Mesothelial cell of epicardium (in vitro differentiated cells): ENCODE data around the gene MLLT1. TPM values are rescaled to one million over a fixed set of nuclear protein-coding genes. Genes with fewer than 3 reads are reported as not detected.

Experiments
- DNase-seq, 2 experiments: peaks; one replicate each; pipeline ENCODE4 v3.0.0; 2021; ENCODE audit warnings: low spot score in 2 of 2; ENCODE audit not compliant: unreplicated experiment in 2 of 2
- H3K27ac Mint-ChIP-seq: 2 replicates; pipeline ENCODE4 v1.8.0; 2021; ENCODE audit warnings: mixed read lengths
- H3K27me3 Mint-ChIP-seq: 2 replicates; pipeline ENCODE4 v1.8.0; 2021; ENCODE audit warnings: low read depth, mixed read lengths
- H3K36me3 Mint-ChIP-seq: 2 replicates; pipeline ENCODE4 v1.8.0; 2021; ENCODE audit warnings: mixed read lengths
- H3K4me1 Mint-ChIP-seq: 2 replicates; pipeline ENCODE4 v1.8.0; 2021; ENCODE audit warnings: mixed read lengths
- H3K4me3 Mint-ChIP-seq: 2 replicates; pipeline ENCODE4 v1.8.0; 2021; ENCODE audit warnings: mild to moderate bottlenecking, moderate library complexity, mixed read lengths
- H3K9me3 Mint-ChIP-seq: 2 replicates; pipeline ENCODE4 v1.8.0; 2021; ENCODE audit warnings: mixed read lengths
- total RNA-seq: library from RNA; stranded (reverse); gene quantifications from 3 replicates; pipeline ENCODE4 v1.2.1, GENCODE V29; 2021
- TF ChIP-seq, protein P1 (sequence below): fragments of 200-600 bp; sonication (generic); IDR thresholded peaks from one replicate; pipeline ENCODE4 v1.5.0; 2021; ENCODE audit warnings: antibody characterized with exemption; ENCODE audit not compliant: unreplicated experiment

MLLT1 gene
- total RNA-seq, 1 donor from 2014 or later = 93.1 TPM

DNA sequence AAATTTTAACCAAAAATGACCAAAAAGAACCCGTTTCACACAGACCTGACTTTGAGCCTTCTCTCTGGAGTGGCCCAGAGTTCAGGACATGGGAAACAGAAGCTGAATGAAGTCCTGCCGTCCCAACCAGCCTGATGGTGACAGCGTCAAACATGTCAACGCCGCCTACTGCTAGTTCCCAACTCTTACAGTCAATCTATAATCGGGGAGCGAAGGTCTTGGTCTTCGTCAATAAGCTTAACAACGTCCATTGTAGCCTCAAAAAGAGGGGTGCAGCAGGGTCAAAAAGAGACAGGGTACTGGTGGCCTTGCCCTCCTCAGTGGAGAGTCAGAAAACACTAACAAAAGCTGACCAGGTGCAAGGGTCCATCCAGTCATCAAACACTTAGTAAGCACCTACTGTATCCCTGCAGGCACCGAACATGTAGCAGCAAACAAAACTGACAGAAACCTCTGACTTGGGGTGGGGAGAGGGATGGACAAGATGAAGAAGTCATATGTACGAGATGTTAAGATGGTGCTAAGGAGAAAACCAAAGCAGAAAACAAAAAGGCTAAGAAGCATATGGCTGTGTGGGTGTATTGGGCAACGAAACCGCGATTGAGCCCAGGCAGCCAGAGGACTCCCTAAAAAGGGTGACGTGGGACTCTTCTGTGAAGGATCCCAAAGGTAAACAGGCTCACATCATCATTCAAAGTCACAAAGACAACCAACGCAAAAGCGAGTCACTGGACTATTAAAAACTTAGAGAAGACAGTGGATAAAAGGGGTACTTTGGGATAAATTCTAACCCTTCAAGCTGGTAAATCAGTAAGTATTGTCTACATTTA is 12.0 kb downstream of the MLLT1 start:
- no peaks in the 10 kb centered on the region for H3K9me3 Mint-ChIP-seq
- peak overlapping the region; percentile 17 for H3K27ac Mint-ChIP-seq
- no peaks in the 10 kb centered on the region for H3K27me3 Mint-ChIP-seq
- H3K36me3 Mint-ChIP-seq = peaks cover 25% of the 10 kb centered on the region
- TF ChIP-seq, protein P1, sequence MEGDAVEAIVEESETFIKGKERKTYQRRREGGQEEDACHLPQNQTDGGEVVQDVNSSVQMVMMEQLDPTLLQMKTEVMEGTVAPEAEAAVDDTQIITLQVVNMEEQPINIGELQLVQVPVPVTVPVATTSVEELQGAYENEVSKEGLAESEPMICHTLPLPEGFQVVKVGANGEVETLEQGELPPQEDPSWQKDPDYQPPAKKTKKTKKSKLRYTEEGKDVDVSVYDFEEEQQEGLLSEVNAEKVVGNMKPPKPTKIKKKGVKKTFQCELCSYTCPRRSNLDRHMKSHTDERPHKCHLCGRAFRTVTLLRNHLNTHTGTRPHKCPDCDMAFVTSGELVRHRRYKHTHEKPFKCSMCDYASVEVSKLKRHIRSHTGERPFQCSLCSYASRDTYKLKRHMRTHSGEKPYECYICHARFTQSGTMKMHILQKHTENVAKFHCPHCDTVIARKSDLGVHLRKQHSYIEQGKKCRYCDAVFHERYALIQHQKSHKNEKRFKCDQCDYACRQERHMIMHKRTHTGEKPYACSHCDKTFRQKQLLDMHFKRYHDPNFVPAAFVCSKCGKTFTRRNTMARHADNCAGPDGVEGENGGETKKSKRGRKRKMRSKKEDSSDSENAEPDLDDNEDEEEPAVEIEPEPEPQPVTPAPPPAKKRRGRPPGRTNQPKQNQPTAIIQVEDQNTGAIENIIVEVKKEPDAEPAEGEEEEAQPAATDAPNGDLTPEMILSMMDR = no peak
- no peak overlapping the region for H3K4me3 Mint-ChIP-seq
- H3K4me1 Mint-ChIP-seq = peaks cover 33% of the 10 kb centered on the region
- no peak for DNase-seq

GRCh38 chr19:6264803-6265202 is 15.0 kb downstream of the MLLT1 start:
- TF ChIP-seq, protein P1 = no peak
- Mint-ChIP-seq H3K4me3 (no peak overlapping the region), H3K27ac (no peak overlapping the region), H3K9me3 (no peaks in the 10 kb centered on the region), H3K27me3 (no peaks in the 10 kb centered on the region), H3K36me3 (peaks cover 16% of the 10 kb centered on the region), H3K4me1 (peaks cover 6% of the 10 kb centered on the region)
- no peak for DNase-seq

DNA sequence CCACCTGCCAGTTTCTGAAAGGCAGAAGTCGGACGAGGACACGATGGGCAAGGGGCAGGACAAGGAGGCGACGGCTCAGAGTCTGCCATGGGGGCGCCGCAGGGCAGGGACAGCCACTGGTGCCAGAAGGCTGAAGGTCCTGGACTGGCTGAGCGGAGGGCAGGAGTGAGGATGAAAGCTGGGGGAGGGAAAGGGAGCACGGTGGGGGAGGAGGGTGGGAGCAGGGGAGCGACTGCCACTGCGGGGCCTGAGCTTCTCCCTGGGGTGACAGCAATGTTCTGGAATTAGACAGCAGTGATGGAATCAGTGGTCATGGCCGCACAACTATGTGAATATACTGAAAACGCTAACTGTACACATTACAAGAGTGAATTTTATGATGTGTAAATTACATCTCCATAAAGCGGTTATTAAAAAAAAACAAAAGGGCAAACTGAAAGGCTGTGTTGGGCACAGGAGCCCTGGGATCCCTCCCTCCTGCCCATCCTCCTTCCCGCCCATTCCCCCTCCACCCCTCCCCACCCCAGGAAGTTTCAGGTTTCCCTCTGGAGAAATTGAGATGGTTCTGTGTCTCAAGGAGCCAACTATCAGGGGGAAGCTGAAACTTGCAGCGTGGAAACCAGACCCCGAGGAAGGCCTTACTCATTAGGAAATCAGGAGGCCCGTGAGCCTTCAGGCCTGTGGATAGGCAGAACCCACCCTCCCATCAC is 15.9 kb downstream of the MLLT1 start:
- no peaks in the 10 kb centered on the region for H3K27me3 Mint-ChIP-seq
- no peak overlapping the region for H3K4me3 Mint-ChIP-seq
- no peaks in the 10 kb centered on the region for H3K9me3 Mint-ChIP-seq
- DNase-seq = no peak
- TF ChIP-seq, protein P1 = no peak
- peaks cover 17% of the 10 kb centered on the region for H3K36me3 Mint-ChIP-seq
- peaks cover 6% of the 10 kb centered on the region for H3K4me1 Mint-ChIP-seq
- peak overlapping the region; percentile 95 for H3K27ac Mint-ChIP-seq

DNA sequence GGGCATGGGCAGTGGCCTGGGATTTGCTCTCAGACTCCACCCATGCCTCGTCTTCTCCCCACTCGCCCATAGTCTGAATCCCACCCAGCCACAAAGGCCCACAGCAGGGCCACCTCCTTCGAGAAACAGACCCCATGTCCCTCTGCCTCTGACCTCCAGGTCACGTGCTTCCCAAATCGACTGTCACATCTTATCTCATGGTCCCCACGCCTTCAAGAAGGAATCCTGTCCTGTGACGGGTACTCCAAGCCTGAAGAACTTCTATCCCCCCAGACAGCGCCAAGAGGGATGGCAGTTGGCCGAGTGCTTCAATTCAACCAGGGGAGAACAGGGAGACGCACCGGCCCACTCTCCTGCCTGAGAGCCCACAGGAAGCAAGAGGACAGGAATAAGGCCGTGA is 16.5 kb downstream of the MLLT1 start:
- TF ChIP-seq, protein P1 = no peak
- Mint-ChIP-seq H3K27me3 (no peaks in the 10 kb centered on the region), H3K9me3 (no peaks in the 10 kb centered on the region), H3K36me3 (peaks cover 23% of the 10 kb centered on the region), H3K4me1 (peaks cover 6% of the 10 kb centered on the region), H3K27ac (peak overlapping the region; percentile 95), H3K4me3 (no peak overlapping the region)
- no peak for DNase-seq

DNA sequence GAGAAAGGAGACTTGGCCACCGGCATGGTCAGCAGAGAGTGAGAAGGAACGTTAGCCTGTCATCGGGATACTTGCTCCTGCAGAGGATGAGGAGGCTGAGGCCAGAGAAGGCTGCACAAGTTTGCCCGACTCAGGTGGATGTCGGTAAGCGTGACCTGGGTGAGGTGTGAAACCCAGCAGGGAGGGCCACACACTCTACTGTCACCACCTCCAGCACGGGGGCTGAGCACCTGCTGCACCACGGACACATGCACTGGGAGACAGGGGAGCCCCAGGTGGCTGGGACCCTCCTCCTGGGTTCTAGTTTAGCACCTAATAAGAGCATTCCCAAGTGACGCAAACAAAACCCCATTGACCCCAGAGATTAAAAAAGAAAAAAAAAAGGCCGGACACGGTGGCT is 17.3 kb downstream of the MLLT1 start:
- TF ChIP-seq, protein P1 = no peak
- DNase-seq = no peak
- no peak overlapping the region for H3K27ac Mint-ChIP-seq
- H3K4me1 Mint-ChIP-seq = peaks cover 6% of the 10 kb centered on the region
- no peaks in the 10 kb centered on the region for H3K27me3 Mint-ChIP-seq
- H3K4me3 Mint-ChIP-seq = no peak overlapping the region
- H3K9me3 Mint-ChIP-seq = no peaks in the 10 kb centered on the region
- H3K36me3 Mint-ChIP-seq = peaks cover 26% of the 10 kb centered on the region
